Tongue (tissue), 2 donors: ENCODE results near the gene MRTFA. TPM values are rescaled to one million over a fixed set of nuclear protein-coding genes. Genes with fewer than 3 reads are reported as not detected.
"Not testable (repeated sequence)": the region's sequence is repeated elsewhere in the genome, so short reads cannot be mapped to it uniquely, and the experiment has no call there.

ENCODE experiments used
- DNase-seq: peaks from one replicate; pipeline ENCODE4 v3.0.0-alpha.2; 2015
- total RNA-seq: library from RNA; depleted of rRNA; stranded (reverse); fragments of >200 nt; gene quantifications from one replicate; pipeline ENCODE4 v1.2.3, GENCODE V29; 2014

The MRTFA gene
- total RNA-seq = 38.7 TPM

DNA sequence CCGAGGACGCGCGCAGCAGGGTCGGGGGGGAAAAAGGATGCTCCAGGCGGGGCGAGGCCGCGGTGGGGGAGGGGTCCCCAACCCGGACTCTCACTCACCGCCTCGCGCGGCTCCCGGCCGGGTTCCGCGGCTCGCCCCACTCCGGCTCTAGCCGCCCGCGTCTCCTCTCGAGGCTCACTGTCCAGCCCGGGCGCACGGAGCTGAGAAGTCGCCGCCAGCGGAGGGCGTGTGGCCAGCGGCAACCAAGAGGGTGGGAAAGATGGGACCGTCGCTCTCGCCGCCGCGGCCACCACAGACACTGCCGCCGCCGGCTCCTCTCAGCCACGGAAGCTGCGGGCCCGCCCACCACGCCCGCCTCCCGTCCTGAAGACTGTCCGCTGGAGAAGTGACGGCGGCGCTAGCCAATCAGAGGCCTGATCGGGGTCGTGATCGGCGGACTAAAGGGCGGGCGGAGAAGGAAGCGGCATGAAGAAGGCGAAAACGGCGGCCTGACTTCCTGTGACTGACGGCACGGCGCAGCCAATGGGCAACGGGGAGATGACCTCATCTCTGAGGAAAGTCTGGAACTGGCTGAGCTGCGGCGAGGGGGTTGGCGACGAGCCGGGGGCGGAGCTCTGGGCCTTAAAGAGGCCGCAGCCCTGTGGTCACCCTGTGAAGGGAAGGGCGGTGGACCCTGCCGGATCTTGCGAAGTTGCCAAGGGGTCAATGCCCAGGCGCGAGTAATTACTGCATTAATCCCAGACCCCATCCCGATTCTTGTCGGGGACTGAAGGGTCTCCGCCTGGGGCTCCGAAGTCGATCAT lies at the start of gene MRTFA:
MRTFA (minus strand) TSS at position 340 of the 803 bp plus-strand sequence.
- DNase-seq = peak; percentile 100

DNA sequence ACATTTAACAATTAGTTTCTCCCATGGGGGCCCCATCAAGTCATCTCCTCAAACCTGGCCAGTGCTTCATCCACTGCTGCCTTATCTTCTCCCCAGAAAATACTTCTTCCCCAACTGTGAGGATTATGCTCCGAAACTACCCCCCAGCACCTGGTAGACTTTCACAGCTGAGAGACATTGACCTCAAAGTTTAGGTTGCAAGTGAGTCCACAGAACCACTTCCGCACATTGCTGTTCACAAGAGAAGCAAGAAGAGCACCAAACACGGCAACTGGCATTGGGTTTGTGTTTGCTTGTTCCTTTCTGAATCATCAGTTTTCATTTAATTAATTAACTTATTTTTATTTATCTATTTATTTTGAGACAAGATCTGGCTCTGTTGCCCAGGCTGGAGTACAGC lies 48.9 kb upstream of the MRTFA start:
- no peak for DNase-seq

DNA sequence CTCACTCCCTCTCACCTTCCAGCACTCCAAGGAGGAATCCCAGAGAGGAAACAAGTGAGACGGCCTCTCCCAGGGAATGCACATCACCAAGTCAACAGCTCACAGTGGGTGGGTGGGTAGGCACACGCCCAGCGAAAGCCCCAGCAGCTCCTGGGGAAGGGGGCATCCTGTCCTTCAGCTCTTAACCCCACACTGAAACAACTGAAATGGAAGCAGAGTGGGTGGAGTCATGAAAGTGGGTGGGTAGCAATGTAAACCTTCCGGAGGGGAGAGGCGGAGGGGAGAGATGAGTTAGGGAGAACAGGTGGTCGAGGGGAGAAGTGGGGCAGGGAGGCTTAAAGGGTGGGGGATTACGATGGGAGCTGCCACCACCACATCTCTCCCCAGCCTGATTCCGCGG lies 48.2 kb upstream of the MRTFA start:
- DNase-seq = no peak

DNA sequence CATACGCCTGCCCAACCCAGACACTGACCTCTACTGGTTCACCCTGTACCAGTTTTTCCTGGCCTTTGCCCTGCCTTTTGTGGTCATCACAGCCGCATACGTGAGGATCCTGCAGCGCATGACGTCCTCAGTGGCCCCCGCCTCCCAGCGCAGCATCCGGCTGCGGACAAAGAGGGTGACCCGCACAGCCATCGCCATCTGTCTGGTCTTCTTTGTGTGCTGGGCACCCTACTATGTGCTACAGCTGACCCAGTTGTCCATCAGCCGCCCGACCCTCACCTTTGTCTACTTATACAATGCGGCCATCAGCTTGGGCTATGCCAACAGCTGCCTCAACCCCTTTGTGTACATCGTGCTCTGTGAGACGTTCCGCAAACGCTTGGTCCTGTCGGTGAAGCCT lies 44.9 kb upstream of the MRTFA start:
- DNase-seq = no peak

DNA sequence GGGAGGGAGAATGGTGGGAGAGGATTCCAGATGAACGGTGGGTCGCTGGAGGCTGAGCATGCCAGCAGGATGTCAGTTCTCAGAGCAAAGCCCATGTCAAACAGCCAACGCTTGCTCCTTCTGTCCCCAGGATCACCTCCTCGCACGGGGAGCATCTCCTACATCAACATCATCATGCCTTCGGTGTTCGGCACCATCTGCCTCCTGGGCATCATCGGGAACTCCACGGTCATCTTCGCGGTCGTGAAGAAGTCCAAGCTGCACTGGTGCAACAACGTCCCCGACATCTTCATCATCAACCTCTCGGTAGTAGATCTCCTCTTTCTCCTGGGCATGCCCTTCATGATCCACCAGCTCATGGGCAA lies 44.3 kb upstream of the MRTFA start:
- no peak for DNase-seq

DNA sequence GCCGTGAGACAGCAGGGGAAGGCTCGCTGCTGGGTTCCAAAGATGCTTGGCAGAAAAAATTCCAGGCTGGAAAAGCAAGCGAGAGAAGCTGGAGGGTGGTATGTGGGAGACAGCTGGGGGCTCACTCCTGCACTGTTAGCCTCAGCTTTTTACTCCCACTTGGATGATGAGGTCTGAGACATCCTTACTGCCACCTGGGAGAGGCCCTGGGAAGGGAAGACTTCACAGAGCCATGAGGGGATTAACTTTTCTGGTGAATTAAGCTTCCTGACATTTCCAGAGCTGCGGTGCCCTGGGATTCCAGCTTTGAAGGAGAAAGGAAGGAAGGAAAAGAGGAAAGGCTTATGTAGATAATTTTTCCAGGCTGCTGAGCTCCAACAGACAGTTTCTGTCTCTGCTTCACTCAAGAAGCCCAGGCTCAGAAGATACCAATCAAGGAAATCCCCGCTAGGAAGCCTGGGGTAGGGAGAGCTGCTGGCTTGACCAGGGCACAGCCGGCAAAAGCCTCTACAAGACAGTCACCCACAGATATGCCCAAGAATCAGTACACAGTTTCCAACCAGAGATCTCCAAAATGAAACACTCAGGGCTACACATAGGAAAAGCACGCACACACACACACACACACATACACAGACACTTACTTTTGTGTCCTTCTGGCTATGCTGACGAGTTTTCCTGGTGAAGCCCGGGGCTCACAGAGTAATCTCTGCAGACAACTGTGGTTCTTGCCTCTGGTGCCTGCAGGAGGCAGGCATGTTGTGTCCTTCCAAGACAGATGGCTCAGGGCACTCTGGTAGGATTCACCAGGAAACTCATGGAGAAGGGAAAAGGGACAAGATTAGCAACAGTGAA lies 43.7 kb upstream of the MRTFA start:
- DNase-seq = peak; percentile 48

DNA sequence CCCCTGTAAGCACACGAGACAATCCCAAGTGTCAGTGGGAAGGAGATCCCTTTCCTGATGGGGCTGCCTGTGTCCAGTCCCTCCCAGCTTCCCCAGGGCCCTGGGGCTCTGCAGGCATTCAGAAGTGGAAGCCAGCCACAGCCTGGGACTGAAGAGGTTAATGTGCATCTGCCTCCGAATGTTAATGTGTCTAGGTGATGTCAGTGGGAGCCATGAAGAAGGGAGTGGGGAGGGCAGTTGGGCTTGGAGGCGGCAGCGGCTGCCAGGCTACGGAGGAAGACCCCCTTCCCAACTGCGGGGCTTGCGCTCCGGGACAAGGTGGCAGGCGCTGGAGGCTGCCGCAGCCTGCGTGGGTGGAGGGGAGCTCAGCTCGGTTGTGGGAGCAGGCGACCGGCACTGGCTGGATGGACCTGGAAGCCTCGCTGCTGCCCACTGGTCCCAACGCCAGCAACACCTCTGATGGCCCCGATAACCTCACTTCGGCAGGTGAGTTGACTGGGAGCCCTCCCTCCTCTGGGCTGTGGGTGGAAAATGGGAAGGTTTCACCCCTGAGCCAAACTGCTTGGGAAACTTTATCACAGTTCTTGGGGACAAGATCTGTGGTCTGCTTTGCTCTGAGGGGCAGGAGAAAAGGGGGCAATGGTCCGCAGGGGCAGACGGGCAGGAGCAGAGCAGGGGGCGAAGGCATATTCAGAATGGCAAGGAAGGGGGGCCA lies 42.9 kb upstream of the MRTFA start, which contains the start of gene MCHR1:
MCHR1 (plus strand) TSS at position 236 of the 715 bp plus-strand sequence; CDS start at position 405, 169 bp downstream.
- DNase-seq = no peak

DNA sequence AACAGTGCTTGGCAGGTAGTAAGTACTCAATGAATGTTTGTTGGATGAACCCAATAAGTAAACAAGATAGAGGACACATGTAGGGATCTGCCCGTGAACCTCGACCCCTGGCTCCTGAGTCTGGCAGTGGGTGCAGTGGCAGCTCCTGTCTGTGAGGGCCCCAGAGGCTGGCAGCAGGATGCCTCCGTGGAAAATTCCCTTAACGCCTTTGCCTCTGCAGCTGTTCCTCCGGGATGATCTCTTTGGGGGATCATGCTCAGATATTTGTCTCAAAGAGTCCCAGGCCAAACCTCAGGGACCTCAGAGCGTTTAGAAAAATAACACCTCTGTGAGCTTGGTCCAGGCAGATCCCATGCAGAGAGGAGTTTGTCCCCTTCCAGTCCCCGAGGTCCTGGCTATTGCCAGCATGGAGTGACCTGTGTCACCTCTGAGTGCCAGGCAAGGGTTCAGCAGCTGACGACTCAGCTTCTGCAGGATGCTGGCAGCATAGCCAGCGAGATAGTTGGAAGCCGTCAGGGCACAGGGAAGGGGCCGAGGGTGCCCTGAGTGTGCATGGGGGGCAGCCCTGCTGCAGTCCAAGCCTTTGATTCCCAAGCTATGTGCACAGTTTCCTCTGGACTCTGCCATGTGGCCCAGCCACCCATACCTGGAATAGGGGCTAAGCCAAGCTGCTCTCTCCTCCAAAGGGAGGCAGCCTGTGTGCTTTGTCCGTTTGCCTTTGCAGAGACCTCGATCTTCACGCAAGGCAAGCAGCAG lies 42.2 kb upstream of the MRTFA start:
- no peak for DNase-seq

DNA sequence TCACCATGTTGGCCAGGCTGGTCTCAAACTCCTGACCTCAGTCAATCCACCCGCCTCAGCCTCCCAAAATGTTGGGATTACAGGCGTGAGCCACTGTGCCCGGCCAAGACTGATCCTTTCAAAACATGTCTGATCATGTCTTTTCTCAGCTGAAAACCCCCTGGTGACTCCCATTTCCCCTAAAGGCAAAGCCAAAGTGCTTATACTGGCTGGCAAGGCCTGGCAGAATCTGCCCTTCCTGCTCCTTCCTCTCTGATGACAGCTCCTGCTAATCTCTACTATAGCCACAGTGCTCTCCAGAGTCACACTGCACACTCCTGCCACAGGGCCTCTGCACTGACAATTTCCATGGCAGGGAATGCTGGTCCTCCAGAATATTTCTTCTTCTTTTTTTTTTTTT lies 40.1 kb upstream of the MRTFA start:
- DNase-seq = no peak

DNA sequence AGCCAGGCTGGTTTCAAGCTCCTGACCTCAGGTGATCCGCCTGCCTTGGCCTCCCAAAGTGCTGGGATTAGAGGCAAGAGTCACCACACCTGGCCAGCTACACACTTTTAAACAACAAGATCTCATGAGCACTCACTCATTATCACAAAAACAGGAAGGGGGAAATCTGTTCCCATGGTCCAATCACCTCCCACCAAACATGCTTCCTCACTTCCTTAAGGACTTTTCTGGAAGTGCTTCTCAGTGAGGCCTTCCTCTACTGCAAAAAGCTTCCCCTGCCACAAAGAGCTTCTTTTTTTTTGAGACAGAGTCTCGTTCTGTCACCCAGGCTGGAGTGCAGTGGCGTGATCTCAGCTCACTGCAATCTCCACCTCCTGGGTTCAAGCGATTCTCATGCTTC lies 39.6 kb upstream of the MRTFA start:
- not testable (repeated sequence) for DNase-seq

DNA sequence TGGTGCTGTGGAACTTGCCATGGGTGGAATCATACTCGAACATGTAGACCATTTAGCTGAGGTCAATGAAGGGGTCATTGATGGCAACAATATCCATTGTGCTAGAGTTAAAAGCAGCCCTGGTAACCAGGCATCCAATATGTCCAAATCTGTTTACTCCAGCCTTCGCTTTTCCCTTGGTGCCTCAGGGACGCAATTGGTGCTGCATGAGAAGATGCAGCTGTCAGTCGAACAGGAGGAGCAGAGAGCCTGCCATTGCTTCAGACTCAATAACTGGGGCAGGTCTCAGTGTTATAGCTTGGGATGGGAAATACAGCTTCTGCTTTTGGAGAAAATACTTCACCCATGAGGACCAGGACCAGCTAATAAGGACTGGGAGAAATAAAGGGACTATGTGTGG lies 37.8 kb upstream of the MRTFA start:
- DNase-seq = no peak

DNA sequence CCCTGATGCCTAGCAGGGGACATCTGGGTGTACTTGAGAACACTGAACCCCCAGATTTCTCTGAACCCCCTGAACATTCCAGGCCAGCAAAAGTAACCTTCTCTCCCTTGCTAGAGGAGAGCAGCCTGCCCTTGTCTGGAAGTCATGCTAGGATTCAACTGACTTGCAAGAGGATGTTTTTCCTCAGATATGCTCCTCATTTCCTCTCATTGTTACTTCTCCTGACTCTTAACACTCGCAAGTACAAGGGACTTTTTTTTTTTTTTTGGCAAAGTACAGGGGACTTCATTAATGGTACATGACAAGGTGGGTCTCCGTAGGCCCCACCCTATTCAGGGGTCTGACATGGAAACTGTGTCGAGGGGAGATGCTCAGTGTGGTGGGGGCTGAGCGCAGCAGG lies 36.5 kb upstream of the MRTFA start:
- DNase-seq = no peak

DNA sequence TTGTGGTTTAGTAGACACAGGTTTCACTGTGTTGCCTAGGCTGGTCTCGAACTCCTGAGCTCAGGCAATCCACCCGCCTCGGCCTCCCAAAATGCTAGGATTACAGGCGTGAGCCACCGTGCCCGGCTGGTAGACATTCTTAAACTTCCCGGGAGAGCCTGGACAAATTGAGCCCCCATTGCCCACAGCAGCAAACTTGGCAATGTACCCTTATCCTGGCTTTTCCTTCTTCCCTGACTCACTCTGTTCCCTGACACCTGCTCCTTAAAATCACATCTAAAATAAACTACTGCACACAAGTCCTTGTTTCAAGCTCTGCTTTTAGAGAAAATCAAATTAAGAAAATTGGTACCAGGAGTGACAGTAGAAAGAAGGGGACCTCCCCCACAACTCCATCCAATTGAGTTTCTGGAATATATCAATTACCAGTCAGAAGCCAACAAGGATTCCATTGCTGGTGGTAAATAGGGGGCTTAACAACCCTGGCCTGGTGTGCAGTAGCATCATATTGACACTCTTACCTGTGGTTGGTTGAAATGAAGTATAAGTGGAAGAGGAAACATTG lies 35.4 kb upstream of the MRTFA start:
- DNase-seq = no peak

DNA sequence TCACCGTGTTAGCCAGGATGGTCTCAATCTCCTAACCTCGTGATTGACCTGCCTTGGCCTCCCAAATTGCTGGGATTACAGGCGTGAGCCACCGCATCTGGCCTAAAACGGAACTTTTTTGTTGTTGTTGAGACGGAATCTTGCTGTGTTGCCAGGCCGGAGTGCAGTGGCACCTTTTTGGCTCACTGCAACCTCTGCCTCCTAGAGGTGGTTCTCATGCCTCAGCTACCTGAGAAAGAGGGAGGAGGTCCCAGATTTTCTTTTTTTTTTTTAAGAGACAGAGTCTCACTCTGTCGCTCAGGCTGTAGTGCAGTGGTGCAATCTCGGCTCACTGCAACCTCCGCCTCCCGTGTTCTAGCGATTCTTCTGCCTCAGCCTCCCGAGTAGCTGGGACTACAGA lies 34.9 kb upstream of the MRTFA start:
- DNase-seq = no peak

DNA sequence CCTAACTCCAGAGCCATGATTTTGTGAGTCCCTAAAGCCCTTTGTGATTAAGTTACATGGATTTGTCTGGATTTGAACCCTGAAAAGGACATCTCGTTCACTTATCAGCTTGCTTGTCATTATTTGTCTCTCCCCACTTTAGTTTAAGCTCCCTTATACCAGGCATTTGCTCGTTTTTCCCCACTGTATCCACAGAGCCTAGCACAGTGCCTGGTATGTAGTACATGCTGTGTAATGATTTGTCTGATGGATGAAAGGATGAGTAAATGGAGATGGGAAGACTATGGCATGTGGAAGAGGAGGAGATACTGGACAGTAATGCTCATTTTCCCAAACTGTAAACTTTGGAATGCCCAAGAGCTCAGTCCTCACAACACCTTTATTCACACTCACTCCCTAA lies 33.5 kb upstream of the MRTFA start:
- no peak for DNase-seq

DNA sequence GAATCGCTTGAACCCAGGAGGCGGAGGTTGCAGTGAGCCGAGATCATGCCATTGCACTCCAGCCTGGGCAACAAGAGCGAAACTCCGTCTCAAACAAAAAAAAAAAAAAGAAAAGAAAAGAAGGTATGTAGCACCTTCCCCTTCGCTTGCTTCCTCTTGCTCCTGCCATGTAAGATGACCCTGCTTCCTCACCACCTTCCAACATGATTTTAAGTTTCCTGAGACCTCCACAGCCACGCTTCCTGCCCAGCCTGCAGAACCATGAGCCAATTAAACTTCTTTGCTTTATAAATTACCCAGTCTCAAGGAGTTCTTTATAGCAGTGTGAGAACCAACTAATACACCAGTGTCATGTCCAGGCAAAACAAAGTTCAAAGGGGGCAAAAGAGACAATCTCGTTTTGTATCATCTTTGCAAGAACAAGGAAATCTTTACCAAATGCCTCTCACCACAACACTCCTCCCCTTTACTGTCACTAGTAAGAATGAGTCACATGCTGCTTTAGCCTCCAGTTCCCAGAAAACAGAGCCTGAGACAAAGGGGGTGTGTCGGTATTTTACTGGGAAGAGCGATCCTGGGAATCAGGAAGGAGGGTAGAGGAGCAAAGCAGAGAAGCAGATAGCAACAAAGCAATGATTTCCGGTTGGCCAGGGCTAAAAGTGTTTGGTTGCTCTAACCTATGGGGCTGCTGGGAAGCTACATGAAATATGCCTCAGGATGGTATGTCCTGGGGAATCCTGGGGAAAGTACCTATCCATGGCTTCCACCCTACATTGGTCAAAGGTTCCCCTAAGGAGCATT lies 32.3 kb upstream of the MRTFA start:
- no peak for DNase-seq

DNA sequence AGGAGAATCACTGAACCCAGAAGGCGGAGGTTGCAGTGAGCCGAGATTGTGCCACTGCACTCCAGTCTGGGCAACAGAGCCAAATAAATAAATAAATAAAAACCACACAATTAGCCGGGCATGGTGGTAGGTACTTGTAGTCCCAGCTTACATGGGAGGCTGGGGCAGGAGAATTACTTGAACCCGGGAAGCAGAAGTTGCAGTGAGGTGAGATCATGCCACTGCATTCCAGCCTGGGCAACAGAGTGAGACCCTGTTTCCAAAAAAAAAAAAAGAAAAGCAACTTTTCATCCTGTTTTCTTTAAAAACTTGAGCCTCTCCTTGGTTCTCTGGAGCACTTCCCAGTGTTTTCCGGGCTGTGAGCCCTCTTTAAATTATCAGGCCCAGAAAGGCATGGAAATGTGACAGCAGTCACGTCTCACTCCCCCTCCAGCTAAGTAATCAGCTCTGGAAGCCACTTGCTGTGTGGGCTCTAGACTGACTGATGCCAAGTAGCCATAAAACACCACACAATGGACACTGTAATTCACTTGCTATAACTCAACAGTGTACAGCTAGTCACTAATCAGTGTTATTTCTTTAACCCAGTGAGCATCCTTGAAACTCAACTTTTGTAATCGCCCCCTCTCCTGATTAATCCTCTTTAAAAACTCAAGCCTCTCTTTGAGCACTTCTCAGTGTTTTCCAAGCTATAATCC lies 29.8 kb upstream of the MRTFA start:
- peak; percentile 56 for DNase-seq

DNA sequence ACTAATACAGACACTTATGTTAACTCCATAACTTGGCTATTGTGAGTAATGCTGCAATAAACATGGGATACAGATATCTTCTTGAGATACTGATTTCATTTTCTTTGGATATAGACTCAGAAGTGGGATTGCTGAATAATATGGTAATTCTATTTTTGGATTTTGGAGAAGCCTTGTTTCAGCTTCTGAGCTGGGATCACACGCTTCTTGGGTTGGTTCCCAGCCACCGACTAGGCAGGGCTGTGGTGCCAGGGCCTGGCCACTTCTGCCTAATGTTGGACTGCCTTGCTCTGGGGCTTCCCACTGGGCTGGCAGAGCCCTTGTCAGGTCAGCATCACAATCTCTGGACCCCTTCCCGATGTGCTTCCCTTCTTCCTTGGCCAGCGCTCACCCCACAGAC lies 28.8 kb upstream of the MRTFA start:
- DNase-seq = peak; percentile 72

DNA sequence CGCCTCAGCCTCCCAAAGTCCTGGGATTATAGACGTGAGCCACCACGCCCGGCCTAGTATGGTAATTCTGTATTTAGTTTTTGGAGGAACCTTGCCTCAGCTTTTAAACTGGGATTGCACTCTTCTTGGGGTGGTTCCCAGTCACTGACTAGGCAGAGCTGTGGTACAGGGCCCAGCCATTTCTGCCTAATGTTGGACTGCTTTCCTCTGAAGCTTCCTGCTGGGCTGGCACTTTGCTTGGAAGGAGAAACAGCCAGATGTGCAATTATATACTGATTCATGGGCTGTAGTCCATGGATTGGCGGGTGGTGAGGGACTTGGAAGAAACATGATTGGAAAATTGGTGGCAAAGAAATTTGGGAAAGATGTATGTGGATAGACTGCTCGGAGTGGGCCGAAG lies 25.2 kb upstream of the MRTFA start:
- no peak for DNase-seq

DNA sequence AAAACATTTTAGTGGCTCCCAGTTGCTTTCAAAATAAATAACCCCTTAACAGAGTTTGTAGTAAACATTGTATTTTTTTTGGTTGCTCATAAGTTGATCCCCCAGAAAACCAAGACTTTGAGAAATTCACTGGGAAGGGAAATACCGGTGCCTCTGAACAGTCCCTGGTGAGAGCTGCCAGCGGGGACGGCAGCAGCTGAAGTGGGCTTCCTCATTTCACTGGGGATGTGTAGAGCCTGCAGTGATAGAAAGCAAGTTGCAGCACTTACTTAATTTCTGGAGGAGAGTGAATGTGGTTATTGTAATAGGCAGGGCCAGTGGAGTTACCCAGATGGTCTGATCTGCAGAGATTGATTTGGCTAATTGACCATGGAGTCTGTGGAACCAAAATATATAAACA lies 24.2 kb upstream of the MRTFA start:
- no peak for DNase-seq
